ENCODE data around the gene AKAP17A. TPM values are rescaled to one million over a fixed set of nuclear protein-coding genes. Genes with fewer than 3 reads are reported as not detected.
A peak's percentile ranks its signal among the peaks of the same experiment; 100 is the strongest.

AKAP17A gene, protein sequence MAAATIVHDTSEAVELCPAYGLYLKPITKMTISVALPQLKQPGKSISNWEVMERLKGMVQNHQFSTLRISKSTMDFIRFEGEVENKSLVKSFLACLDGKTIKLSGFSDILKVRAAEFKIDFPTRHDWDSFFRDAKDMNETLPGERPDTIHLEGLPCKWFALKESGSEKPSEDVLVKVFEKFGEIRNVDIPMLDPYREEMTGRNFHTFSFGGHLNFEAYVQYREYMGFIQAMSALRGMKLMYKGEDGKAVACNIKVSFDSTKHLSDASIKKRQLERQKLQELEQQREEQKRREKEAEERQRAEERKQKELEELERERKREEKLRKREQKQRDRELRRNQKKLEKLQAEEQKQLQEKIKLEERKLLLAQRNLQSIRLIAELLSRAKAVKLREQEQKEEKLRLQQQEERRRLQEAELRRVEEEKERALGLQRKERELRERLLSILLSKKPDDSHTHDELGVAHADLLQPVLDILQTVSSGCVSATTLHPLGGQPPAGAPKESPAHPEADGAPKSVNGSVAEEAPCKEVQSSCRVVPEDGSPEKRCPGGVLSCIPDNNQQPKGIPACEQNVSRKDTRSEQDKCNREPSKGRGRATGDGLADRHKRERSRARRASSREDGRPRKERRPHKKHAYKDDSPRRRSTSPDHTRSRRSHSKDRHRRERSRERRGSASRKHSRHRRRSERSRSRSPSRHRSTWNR
- 33.2 to 38.0 TPM (median 34.3 TPM) in 3 replicates for total RNA-seq
- long read RNA-seq, transcript AKAP17A-201 (5 exons, 3,204 nt) = major isoform, 138 of 236 reads
- long read RNA-seq, transcript AKAP17A-202 (4 exons, 2,187 nt) = minor isoform, 50 of 236 reads
- long read RNA-seq, transcript AKAP17A-203 (6 exons, 3,232 nt) = minor isoform, 32 of 236 reads
- long read RNA-seq, partial matches to known transcripts = 10 of 236 reads
- long read RNA-seq, other reads (novel, unspliced or antisense) = 6 of 236 reads

DNA sequence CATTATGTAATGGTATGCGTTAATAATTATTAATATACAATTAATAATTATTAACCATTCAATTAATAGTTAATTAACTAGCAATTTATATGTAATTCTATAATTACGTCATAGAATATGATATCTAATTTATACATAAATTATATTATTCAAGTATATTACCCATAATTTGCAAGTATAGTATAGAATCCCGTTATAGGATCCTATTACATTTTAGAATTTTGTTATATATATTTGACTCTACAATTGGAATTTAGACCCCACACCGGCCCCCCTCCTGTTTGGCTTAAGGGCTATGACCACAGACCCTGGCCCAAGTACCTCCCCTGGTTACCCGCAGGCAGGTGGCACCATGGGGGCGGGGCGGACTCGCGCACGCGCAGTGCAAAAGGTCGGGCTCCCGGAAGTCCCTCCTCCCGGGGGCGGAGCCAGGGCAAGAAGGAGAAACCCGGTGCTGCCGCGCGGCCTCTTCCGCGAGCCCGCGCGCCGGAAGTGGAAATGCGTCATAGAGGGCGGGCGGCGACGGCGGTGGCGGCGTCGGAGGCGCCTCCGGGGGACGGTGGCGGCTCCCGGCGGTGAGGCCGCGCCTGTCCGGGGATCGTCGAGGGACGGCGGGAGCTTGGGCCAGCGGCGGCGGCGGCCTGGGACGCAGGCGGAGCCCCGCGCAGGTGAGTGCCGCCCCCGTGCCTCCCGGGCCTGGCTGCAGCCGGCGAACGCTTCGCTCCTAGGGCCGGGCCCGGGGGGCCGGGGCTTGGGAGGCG is at the start of gene AKAP17A:
AKAP17A (plus strand) TSS at position 503 of the 761 bp plus-strand sequence. CDS start 1,859 bp downstream, outside the sequence.
- H3K4me1 Mint-ChIP-seq (ENCODE audit: low read depth) = peaks cover 18% of the 10 kb centered on the region
- no peaks in the 10 kb centered on the region for H3K9me3 Mint-ChIP-seq (ENCODE audit: low read depth)
- peak within 1 kb of the TSS; percentile 93 for H3K4me3 Mint-ChIP-seq (ENCODE audit: unreplicated experiment)
- TF ChIP-seq, protein P1, sequence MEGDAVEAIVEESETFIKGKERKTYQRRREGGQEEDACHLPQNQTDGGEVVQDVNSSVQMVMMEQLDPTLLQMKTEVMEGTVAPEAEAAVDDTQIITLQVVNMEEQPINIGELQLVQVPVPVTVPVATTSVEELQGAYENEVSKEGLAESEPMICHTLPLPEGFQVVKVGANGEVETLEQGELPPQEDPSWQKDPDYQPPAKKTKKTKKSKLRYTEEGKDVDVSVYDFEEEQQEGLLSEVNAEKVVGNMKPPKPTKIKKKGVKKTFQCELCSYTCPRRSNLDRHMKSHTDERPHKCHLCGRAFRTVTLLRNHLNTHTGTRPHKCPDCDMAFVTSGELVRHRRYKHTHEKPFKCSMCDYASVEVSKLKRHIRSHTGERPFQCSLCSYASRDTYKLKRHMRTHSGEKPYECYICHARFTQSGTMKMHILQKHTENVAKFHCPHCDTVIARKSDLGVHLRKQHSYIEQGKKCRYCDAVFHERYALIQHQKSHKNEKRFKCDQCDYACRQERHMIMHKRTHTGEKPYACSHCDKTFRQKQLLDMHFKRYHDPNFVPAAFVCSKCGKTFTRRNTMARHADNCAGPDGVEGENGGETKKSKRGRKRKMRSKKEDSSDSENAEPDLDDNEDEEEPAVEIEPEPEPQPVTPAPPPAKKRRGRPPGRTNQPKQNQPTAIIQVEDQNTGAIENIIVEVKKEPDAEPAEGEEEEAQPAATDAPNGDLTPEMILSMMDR (IDR thresholded peaks at IDR 0.05) = peak; percentile 38
- H3K27ac Mint-ChIP-seq (ENCODE audit: unreplicated experiment) = peak within 1 kb of the TSS; percentile 97
- H3K27me3 Mint-ChIP-seq (ENCODE audit: low read depth) = no peaks in the 10 kb centered on the region
- DNase-seq (ENCODE audit: low spot score) = peak; percentile 97
- peaks cover 20% of the 10 kb centered on the region for H3K36me3 Mint-ChIP-seq (ENCODE audit: low read depth)

DNA sequence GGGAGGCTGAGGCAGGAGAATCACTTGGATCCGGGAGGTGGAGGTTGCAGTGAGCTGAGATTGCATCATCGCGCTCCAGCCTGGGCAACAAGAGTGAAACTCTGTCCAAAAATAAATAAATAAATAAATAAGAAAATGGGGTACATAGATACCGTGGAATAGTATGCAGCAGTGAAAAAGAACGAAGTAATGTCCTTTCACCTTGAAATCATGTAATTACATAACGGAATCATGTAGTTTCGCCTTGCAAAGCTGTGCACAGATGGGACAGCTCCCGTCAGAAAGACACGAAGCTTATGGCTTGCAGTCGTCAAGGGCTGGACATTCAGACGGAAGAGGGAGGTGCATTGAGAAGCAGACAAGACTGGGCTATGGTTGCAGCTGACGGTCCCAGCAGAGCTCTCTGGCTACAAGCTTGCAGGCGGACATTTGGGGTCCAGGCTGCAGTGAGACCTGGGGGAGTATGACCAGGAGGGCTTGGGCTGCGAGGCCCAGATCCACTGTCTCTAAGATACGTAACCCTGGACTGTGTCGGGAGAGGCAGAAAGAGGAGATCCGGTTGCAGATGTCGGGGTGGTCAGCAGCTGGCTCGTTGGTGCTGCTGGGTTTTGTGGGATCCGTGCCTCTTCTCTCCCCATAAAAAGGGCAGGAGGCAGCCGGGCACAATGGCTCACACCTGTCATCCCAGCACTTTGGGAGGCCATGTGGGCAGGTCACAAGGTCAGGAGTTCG is 48.2 kb upstream of the AKAP17A start:
- no peak overlapping the region for H3K27ac Mint-ChIP-seq (ENCODE audit: unreplicated experiment)
- no peaks in the 10 kb centered on the region for H3K4me1 Mint-ChIP-seq (ENCODE audit: low read depth)
- H3K36me3 Mint-ChIP-seq (ENCODE audit: low read depth) = no peaks in the 10 kb centered on the region
- TF ChIP-seq, protein P1 (IDR thresholded peaks at IDR 0.05) = no peak
- H3K9me3 Mint-ChIP-seq (ENCODE audit: low read depth) = peaks cover 4% of the 10 kb centered on the region
- H3K4me3 Mint-ChIP-seq (ENCODE audit: unreplicated experiment) = no peak overlapping the region
- no peaks in the 10 kb centered on the region for H3K27me3 Mint-ChIP-seq (ENCODE audit: low read depth)
- DNase-seq (ENCODE audit: low spot score) = no peak

DNA sequence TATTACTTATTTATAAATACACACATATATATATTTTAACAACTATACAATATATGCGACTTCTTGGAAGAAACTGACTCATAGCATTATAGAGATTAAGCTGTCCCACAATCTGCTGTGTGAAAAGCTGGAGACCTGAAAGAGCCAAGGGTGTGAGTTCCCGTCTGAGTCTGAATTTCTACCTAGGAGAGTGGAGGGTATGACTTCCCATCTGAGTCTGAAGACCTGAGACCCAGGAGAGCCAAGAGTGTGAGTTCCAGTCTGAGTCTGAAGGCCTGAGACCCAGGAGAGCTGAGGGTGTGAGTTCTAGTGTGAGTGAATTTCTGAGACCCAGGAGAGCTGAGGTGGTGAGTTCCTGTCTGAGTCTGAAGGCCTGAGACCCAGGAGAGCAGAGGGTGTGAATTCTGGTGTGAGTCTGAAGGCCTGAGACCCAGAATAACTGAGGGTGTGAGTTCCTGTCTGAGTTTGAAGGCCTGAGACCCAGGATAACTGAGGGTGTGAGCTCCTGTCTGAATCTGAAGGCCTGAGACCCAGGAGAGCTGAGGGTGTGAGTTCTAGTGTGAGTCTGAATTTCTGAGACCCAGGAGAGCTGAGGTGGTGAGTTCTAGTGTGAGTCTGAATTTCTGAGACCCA is 45.5 kb upstream of the AKAP17A start:
- peaks cover 4% of the 10 kb centered on the region for H3K9me3 Mint-ChIP-seq (ENCODE audit: low read depth)
- H3K4me1 Mint-ChIP-seq (ENCODE audit: low read depth) = no peaks in the 10 kb centered on the region
- no peaks in the 10 kb centered on the region for H3K27me3 Mint-ChIP-seq (ENCODE audit: low read depth)
- H3K27ac Mint-ChIP-seq (ENCODE audit: unreplicated experiment) = no peak overlapping the region
- DNase-seq (ENCODE audit: low spot score) = no peak
- no peaks in the 10 kb centered on the region for H3K36me3 Mint-ChIP-seq (ENCODE audit: low read depth)
- TF ChIP-seq, protein P1 (IDR thresholded peaks at IDR 0.05) = no peak
- H3K4me3 Mint-ChIP-seq (ENCODE audit: unreplicated experiment) = no peak overlapping the region

DNA sequence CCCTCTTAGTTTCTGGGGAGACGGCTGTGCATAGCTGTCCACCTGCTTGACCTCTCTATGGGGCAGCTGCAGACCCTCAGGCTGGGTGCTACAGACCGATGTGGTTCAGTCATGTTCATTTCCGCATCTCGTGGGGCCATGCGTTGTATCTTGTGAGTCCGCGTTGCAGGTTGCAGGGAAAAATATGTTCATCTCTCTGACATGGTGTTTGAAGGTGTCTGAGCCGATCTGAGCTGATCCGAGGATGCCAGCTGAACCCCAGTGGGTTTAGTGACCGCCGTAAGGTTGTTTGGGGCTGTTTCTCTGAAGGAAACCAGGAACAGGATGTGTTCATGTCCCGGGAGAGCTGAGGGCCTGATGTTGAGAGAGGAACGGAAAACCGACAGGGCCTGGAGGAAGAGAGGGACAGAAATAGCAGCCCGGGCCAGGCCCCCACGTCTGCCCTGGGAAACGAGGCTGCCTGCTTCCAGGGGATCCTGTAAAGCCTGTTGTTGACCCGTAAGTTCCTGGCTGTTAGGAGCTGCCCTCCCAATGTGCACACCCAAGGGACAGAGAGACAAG is 44.6 kb upstream of the AKAP17A start:
- peaks cover 4% of the 10 kb centered on the region for H3K27me3 Mint-ChIP-seq (ENCODE audit: low read depth)
- no peak overlapping the region for H3K27ac Mint-ChIP-seq (ENCODE audit: unreplicated experiment)
- H3K4me1 Mint-ChIP-seq (ENCODE audit: low read depth) = no peaks in the 10 kb centered on the region
- no peaks in the 10 kb centered on the region for H3K36me3 Mint-ChIP-seq (ENCODE audit: low read depth)
- H3K9me3 Mint-ChIP-seq (ENCODE audit: low read depth) = peaks cover 4% of the 10 kb centered on the region
- no peak for DNase-seq (ENCODE audit: low spot score)
- no peak overlapping the region for H3K4me3 Mint-ChIP-seq (ENCODE audit: unreplicated experiment)
- TF ChIP-seq, protein P1 (IDR thresholded peaks at IDR 0.05) = no peak

Data from chondrocyte (in vitro differentiated cells).